HG02763 (cell line): ENCODE data around the gene MTNR1A.

Experiments
- ATAC-seq: cut with Tn5 transposase; IDR thresholded peaks from one replicate; pipeline ENCODE4 v1.9.1; 2021; ENCODE audit warnings: mild to moderate bottlenecking, moderate library complexity; ENCODE audit not compliant: unreplicated experiment

MTNR1A gene

GRCh38 chr4:186554914-186555827 lies at the start of gene MTNR1A:
TSS of gene MTNR1A (minus strand) at chr4:186555567. CDS start at chr4:186555365, 202 bp downstream.
- ATAC-seq, result no peak

GRCh38 chr4:186604124-186604807 lies 48.9 kb upstream of the MTNR1A start:
- ATAC-seq, result no peak

GRCh38 chr4:186602978-186603377 lies 47.6 kb upstream of the MTNR1A start:
- ATAC-seq, result no peak

GRCh38 chr4:186599483-186599882 lies 44.1 kb upstream of the MTNR1A start:
- ATAC-seq, result no peak

- no peak for ATAC-seq
Observed at GRCh38 chr4:186598686-186599085, 43.3 kb upstream of the MTNR1A start.

- ATAC-seq, result no peak
Observed at GRCh38 chr4:186596850-186597390, 41.6 kb upstream of the MTNR1A start.

GRCh38 chr4:186596346-186596745 lies 41.0 kb upstream of the MTNR1A start:
- ATAC-seq, result no peak

- ATAC-seq, result no peak
Observed at GRCh38 chr4:186593587-186593973, 38.2 kb upstream of the MTNR1A start.

- ATAC-seq, result no peak
Observed at GRCh38 chr4:186592966-186593586, 37.7 kb upstream of the MTNR1A start.

GRCh38 chr4:186592445-186592844 lies 37.1 kb upstream of the MTNR1A start:
- ATAC-seq, result no peak

GRCh38 chr4:186591651-186592050 lies 36.3 kb upstream of the MTNR1A start:
- no peak for ATAC-seq

GRCh38 chr4:186588503-186588902 lies 33.1 kb upstream of the MTNR1A start:
- ATAC-seq, result no peak

GRCh38 chr4:186587416-186588018 lies 32.1 kb upstream of the MTNR1A start:
- no peak for ATAC-seq

- no peak for ATAC-seq
Observed at GRCh38 chr4:186586205-186586604, 30.8 kb upstream of the MTNR1A start.

GRCh38 chr4:186584912-186585311 lies 29.5 kb upstream of the MTNR1A start:
- ATAC-seq, result no peak

- no peak for ATAC-seq
Observed at GRCh38 chr4:186581421-186581820, 26.1 kb upstream of the MTNR1A start.

GRCh38 chr4:186580669-186581068 lies 25.3 kb upstream of the MTNR1A start:
- ATAC-seq, result no peak

GRCh38 chr4:186570193-186570996 lies 15.0 kb upstream of the MTNR1A start:
- ATAC-seq, result no peak

- no peak for ATAC-seq
Observed at GRCh38 chr4:186569533-186570192, 14.3 kb upstream of the MTNR1A start.

- no peak for ATAC-seq
Observed at GRCh38 chr4:186566068-186566467, 10.7 kb upstream of the MTNR1A start.
